GM12801 (cell line): ENCODE measurements around the gene HERC3.

Experiments used
- TF ChIP-seq, protein P1 (sequence below): IDR thresholded peaks from one replicate; pipeline ENCODE4 v1.5.1; 2011; ENCODE audit warnings: control low read depth; ENCODE audit not compliant: insufficient read length; ENCODE audit errors: extremely low read depth

The HERC3 gene

DNA sequence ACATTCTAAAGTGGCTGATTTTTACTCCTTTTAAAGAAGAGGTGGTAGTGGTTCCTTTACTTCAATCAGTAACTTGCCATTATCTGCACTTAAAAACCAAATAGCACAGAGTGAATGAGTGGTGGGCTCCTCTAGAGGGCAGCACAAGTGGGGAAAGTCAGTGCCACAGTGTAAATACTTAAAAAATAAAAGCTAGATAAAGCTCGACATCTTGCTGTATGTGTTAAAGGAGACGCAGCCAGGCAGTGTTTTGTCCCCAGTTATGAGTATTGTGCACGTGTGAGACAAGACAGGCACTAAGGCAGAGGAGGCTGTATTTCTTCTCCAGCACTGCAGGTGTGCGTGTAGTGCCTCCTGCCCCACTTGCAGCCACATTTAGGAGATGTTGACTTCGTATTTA lies 80.7 kb downstream of the HERC3 start:
- TF ChIP-seq, protein P1, sequence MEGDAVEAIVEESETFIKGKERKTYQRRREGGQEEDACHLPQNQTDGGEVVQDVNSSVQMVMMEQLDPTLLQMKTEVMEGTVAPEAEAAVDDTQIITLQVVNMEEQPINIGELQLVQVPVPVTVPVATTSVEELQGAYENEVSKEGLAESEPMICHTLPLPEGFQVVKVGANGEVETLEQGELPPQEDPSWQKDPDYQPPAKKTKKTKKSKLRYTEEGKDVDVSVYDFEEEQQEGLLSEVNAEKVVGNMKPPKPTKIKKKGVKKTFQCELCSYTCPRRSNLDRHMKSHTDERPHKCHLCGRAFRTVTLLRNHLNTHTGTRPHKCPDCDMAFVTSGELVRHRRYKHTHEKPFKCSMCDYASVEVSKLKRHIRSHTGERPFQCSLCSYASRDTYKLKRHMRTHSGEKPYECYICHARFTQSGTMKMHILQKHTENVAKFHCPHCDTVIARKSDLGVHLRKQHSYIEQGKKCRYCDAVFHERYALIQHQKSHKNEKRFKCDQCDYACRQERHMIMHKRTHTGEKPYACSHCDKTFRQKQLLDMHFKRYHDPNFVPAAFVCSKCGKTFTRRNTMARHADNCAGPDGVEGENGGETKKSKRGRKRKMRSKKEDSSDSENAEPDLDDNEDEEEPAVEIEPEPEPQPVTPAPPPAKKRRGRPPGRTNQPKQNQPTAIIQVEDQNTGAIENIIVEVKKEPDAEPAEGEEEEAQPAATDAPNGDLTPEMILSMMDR = no peak

DNA sequence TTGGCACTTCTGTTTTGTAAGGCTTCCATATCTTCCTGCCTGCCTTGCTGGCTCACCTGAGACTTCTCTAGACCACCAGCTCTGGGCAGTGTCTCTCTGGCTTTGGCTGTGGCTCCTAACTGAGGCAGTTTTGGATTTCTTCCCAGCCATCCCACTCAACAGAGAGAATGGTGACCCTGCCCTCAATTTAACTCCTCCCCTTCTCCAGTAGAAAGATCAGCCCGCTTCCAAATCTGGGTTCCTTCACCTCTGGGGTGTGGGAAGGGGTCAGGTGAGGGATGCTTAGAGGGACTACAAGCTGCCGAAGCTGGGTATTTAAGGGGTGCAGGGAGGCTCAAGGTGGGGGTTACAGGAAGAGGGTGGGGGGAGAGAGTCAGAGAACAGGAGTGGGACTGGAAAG lies 81.6 kb downstream of the HERC3 start:
- TF ChIP-seq, protein P1 = no peak

DNA sequence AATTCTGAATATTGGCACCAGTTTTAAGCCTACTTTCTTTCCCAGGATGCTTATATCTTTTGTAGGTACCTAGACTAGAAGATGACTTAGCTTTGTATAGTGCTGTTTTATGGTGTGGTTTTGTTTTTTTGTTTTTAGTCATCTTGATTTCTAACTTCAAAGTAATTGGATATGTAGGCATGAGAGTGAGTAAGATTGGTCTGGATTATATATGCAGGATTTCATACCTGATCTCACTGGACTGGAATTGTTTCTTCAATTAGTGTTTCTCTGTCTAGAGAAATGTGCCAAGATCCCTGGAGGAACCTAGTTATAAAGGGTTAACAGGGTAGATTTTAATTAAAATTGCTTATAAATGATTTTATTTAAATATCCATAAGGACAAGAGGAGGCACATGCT lies 82.3 kb downstream of the HERC3 start:
- TF ChIP-seq, protein P1 = no peak

DNA sequence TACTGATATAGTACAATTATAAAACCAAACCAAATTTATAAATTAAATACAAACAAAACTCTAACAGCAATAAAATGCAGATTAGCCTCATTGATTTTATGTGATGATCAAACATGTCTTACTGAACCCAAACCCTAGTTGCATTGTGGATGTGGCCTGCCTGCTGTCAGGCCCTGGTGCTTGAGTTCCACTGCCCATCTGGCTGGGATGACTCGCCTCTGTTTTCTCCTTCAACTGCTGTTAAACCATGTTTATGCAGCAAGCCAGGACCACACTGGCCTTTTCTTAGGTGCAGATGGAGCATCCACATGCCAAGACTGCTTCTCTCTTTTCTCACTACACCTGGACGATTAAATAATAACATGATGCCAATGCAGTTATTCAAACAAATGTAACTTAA lies 82.7 kb downstream of the HERC3 start:
- TF ChIP-seq, protein P1 = no peak

DNA sequence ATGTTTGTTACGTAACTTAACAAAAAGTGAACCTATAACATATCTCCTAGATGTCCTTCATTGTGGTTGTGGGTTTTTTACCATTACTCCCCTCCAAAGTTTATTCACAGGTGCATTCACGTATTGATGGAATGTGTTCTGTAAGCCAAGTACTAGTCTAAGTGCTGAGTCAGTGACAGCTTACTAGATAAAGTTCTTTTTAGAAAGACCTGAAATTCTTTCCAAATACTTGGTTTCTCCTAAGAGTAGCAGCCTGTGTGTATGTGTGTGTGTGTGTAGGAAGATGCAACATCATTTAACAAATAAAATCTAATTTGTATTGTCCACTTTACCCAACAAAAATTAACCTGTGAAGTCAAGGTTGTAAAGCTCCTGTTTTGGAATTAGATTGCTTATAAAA lies 83.3 kb downstream of the HERC3 start:
- TF ChIP-seq, protein P1 = no peak

DNA sequence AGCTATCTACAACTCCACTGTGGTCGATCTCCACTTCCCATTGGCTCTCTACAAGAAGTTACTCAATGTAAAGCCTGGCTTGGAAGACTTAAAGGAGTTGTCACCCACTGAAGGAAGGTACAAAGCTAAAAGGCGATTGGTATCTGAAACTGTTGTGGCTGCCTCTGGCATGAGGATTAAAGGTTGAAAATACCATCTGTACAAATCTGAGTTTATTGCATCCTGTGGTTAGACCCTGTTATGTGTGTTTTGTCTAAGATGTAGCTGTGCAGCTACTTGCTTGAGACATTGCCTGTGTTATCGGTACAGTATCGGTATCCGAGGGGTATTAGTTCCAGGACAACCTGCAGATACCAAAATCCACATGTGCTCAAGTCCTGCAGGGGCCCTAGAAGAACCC lies 88.9 kb downstream of the HERC3 start:
- TF ChIP-seq, protein P1 = no peak

DNA sequence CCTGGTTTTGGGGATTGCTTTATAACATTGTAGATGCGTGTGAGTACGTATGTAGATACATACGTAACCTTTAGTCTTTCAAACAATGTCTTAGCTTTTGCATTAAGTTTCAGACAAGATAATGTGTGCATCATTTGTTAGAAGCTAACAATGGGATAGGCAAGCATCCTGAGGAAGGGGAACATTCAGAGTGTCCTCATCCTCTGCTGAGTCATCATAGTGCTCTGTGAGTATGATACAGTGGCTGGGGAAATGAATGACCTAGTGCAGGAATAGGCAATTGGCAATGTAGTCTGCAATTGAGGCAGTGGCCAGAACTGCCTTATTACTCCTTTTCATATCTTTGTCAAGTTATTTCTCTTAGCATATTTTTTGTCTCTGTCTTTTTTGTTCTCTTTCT lies 98.1 kb downstream of the HERC3 start:
- TF ChIP-seq, protein P1 = no peak

DNA sequence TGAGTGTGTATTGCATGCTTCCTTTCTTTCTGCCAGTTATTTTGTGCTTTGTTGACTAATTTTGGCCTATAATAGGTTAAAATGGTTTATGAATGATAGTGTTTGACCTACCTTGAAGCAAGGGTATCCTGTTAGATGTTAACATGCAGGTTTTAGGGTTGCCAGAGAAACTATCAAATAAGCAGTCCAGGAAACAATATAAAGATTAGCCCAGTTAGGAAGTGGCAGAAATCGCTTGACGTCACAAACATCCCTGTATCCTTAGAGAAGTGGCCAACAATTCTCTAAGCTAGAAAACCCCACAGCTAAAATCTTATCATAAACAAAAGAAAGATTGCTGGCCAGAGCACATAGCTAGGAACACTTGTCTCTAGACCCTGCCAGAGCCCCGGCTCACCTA lies 101.5 kb downstream of the HERC3 start:
- TF ChIP-seq, protein P1 = no peak
